ENCODE measurements around the gene MAGI3.

DNA sequence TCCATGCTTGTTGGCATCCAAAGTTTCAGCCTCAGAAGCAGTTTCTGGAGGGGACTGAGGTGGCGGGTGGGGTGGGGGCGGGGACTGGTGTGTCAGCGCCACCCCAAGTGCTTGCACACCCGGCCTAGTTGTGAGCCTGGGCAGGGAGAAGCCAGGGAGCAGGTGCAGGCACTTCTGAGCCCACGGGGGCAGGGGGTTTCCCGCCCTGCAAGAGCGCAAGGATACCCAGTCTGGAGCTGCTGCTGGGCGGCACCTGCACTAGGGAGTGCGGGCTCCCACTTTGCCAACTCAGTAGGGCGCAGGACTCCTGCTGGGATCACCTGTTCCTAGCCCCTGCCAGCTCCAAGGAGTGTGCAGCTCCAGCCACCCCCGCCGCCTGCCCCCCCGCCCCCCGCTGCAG lies 33.5 kb downstream of the MAGI3 start:
- no peak for TF ChIP-seq CEBPB (IDR thresholded peaks at IDR 0.05)
- TF ChIP-seq, protein P1, sequence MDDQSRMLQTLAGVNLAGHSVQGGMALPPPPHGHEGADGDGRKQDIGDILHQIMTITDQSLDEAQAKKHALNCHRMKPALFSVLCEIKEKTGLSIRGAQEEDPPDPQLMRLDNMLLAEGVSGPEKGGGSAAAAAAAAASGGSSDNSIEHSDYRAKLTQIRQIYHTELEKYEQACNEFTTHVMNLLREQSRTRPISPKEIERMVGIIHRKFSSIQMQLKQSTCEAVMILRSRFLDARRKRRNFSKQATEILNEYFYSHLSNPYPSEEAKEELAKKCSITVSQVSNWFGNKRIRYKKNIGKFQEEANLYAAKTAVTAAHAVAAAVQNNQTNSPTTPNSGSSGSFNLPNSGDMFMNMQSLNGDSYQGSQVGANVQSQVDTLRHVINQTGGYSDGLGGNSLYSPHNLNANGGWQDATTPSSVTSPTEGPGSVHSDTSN (IDR thresholded peaks at IDR 0.05) = no peak
- TF ChIP-seq RFX5 (IDR thresholded peaks at IDR 0.05) = no peak
- TF ChIP-seq REST (IDR thresholded peaks at IDR 0.05) = no peak
- no peak for TF ChIP-seq CTCF (IDR thresholded peaks at IDR 0.05)
- TF ChIP-seq JUN (IDR thresholded peaks at IDR 0.05) = no peak

Data from A549 (cell line).